ENCODE measurements around the gene LRP6.
"Not testable (repeated sequence)": the region's sequence is repeated elsewhere in the genome, so short reads cannot be mapped to it uniquely, and the experiment has no call there.

Gene LRP6

DNA sequence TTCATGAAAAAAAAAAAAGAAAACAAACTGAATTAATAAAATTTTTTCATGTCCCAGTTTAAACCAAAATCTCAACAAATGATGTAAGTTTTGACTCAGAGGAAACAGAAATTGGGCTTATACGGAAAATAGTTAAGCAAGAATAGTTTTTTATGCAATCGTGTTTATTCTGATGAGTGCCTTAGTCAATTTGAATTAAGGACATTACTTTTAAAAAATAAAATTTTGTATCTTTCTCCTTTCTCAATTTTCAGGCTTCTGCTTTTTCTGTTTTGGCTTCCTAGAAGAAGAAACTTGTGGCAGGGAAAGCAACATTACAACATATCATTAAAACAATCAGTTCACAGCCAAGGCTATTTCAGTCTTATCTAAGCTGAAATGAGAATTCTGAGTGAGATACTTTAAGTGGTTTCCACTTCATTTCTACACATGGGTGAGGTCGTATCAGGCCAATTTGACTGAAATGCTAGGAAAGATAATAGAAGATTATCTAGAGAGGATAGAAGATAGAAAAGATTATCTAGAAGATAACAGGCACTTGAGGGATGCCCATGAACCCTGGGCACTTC, 143.7 kb downstream of the LRP6 start:
- no peak for DNase-seq (ENCODE audit: low read depth in 2 of 2, low spot score in 1 of 2)

- DNase-seq (ENCODE audit: low read depth in 2 of 2, low spot score in 1 of 2): no peak
Measured at GRCh38 chr12:12121061-12121460, 145.8 kb downstream of the LRP6 start.

GRCh38 chr12:12116677-12117076, 150.2 kb downstream of the LRP6 start:
- DNase-seq (ENCODE audit: low read depth in 2 of 2, low spot score in 1 of 2): no peak

GRCh38 chr12:12115514-12115913, 151.3 kb downstream of the LRP6 start:
- DNase-seq (ENCODE audit: low read depth in 2 of 2, low spot score in 1 of 2): no peak

GRCh38 chr12:12110923-12111555, 155.8 kb downstream of the LRP6 start:
- not testable (repeated sequence) for DNase-seq (ENCODE audit: low read depth in 2 of 2, low spot score in 1 of 2)

DNA sequence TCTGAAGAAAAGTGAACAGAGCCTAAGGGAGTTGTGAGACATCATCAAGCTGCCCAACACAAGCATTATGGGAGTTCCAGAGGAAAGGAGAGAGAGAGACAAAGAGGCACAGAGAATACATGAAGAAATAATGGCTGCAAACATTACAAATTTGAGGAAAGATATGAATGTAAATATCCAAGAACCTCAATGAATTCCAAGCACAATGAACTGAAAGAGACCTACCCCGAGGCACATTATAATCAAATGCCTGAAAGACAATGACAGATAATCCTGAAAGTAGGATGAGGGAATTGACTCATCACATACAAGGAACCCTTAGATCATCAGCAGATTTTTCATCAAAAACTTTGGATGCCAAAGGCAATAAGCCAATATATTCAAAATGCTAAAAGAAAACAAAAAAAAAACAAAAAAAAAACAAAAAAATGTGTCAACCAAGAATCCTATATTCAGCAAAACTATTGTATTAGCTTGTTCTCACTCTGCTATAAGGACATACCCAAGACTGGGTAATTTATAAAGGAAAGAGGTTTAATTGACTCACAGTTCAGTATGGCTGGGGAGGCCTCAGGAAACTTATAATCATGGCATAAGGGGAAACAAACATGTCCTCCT, 158.3 kb downstream of the LRP6 start:
- no peak for DNase-seq (ENCODE audit: low read depth in 2 of 2, low spot score in 1 of 2)

- DNase-seq (ENCODE audit: low read depth in 2 of 2, low spot score in 1 of 2): no peak
Measured at GRCh38 chr12:12107678-12108077, 159.2 kb downstream of the LRP6 start.

DNA sequence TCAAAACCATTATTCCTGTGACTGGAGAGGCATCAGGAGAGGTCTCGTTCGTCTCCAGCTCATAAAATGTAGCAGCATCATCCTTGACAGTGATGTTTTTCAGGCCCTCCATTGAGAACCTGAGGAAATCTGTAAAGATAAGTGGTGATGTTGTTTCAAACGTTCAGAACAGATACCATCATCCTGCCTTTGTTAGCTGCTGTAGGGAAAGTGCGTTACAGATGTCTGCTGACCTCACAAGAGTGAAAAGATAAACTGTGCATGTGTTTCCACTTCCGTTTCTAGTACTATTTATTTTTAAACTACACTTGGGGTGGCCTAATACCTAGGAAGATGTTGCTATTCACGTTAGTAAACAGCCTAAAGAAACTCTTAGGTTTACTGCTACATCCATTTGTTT, 167.7 kb downstream of the LRP6 start:
- DNase-seq (ENCODE audit: low read depth in 2 of 2, low spot score in 1 of 2): no peak

GRCh38 chr12:12098691-12099015, 168.2 kb downstream of the LRP6 start:
- DNase-seq (ENCODE audit: low read depth in 2 of 2, low spot score in 1 of 2): no peak

- no peak for DNase-seq (ENCODE audit: low read depth in 2 of 2, low spot score in 1 of 2)
Measured at GRCh38 chr12:12097891-12098690, 168.8 kb downstream of the LRP6 start.

GRCh38 chr12:12095021-12095420, 171.8 kb downstream of the LRP6 start:
- DNase-seq (ENCODE audit: low read depth in 2 of 2, low spot score in 1 of 2): no peak

DNA sequence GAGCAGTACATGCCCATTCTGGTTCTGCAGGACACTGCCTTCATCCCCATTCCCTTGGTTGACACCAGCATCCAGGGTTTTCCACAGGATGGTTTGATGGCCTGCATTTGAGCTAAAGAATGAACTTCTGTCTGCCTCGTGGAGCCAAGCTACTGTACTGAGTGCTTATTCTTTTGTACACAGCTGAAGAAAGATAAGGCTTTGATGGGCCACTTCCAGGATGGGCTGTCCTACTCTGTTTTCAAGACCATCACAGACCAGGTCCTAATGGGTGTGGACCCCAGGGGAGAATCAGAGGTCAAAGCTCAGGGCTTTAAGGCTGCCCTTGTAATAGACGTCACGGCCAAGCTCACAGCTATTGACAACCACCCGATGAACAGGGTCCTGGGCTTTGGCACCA, 172.4 kb downstream of the LRP6 start:
- no peak for DNase-seq (ENCODE audit: low read depth in 2 of 2, low spot score in 1 of 2)

DNA sequence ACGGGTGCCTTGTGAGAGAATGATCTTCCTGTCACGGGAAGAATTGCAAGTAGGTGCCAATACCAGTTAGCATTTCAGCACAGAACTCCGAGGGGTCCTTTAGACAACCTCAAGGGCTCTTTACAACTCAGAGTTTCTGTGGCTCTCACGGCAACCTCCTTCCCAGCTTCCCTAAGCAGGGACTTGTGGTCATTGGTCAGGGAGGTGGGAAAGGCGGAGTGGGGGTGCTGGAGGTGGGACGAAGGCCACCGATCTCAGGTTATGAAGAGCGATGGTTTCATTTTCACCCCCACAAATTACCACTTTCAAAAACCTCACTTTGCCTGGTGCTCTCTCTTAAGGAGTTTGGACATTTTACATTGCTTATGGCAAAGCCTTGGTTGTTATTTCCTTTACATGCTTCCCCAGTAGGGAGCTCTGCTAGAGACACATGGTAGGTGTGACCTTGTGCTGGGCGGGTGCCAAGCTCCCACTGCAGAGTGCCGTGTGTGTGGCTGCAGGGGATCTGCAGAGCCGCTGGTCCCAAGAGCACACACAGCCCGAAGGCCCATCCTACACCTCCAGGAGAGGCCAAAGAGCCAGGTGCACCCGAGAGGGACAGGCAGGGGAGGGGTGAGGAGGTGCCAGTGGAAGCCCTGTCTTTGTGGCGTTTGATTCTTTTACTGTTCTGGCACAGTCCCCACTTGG, 174.7 kb downstream of the LRP6 start:
- no peak for DNase-seq (ENCODE audit: low read depth in 2 of 2, low spot score in 1 of 2)

DNA sequence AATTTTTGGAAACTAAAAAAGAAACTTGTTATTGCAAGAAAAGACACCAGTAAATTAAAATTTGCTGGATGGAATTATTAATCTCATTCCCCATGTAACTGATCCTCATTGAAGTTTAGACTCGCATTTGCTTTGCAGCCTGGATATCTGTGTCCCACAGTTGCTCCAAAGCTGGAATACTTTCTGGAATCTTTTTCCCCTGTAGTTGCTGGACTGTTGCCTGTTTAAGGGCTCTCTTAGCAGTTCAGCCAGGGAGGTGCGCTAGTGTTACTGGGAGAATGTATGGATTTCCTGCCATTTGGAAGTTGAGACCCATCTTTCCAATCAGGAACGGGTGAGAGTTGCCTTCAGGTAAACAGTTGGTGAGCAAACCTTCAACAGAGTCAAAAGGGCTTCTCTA, 175.8 kb downstream of the LRP6 start:
- DNase-seq (ENCODE audit: low read depth in 2 of 2, low spot score in 1 of 2): no peak

DNA sequence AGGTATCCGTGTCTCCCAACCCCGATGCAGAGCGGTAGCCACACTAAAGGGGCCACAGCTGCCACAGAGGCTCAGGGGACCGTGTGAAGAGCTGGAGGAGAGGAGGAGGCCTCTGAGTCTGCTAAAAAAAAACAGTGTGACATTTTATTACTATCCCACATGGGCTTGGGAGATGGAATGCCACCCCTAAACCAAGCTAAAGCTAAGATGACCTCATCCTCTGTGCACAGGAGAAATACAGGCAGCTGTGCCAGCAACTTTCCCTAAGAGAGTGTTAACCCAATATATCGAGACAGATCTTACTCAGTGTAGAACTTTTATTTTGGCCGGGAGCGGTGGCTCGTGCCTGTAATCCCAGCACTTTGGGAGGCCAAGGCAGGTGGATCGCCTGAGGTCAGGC, 178.1 kb downstream of the LRP6 start:
- DNase-seq (ENCODE audit: low read depth in 2 of 2, low spot score in 1 of 2): no peak

DNA sequence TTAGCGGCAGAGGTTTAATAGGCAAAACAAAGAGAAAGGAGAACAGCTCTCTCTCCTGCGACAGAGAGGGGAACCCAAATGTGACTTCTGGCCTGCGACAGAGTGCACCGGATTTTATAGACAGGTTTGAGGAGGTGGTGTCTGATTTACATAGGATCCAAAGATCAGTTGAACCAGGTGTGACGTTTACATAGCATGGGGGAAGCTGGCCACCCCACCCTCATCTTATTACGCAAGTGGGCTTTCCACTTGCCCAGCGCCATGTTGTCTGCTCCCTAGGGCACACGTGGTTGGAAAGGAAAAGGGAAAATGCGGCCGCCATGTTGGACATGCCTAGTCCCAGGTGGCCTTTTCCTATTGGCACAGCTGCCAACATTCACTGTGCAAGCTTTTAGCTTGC, 178.7 kb downstream of the LRP6 start:
- DNase-seq (ENCODE audit: low read depth in 2 of 2, low spot score in 1 of 2): no peak

DNA sequence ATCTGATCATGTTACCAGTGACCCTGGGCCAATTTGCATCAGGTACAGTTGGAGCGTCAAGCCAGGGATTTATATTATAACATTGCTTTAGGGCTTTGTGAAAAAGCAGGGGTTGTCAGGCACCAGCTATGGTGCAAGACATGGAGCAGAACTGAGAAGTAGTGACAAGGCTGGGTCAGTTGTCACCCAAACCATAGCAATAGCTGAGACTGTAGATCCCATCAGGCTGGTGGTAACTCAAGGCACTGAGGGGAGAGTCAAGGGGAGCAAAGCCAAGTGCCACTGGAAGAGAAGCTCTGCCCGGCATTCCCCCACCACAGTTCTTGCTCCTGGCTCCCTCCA, 179.2 kb downstream of the LRP6 start:
- no peak for DNase-seq (ENCODE audit: low read depth in 2 of 2, low spot score in 1 of 2)

DNA sequence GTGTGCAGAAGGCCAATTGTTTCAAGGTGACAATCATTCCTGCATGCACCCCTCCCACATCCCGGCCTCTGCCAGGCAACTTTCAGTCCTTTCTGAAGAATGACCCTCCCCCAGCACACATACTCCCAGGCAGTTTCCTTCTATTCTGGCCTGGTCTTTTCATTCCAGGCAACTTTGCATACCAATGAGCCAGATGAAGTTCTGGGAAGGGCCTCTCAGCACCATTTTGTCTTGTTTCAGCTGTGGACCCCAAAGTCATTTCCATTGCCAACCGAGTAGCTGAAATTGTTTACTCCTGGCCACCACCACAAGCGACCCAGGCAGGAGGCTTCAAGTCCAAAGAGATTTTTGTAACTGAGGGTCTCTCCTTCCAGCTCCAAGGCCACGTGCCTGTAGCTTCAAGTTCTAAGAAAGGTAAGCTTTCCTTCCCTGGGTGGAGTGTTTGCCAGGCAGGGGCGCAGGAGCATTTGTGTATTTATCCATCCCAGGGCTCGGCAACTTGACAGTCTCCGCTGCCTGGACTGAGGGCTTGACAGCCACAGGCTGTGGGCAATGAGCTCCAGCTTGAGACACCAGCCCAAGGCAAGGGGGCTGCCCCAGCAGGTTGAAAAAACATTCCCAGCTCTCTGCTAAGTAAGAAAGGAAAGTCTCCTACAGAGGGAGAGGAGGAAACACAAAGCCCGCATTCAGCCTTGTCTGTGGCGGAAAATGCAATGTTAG, 179.7 kb downstream of the LRP6 start:
- DNase-seq (ENCODE audit: low read depth in 2 of 2, low spot score in 1 of 2): no peak

- no peak for DNase-seq (ENCODE audit: low read depth in 2 of 2, low spot score in 1 of 2)
Measured at GRCh38 chr12:12086362-12086761, 180.5 kb downstream of the LRP6 start.

DNA sequence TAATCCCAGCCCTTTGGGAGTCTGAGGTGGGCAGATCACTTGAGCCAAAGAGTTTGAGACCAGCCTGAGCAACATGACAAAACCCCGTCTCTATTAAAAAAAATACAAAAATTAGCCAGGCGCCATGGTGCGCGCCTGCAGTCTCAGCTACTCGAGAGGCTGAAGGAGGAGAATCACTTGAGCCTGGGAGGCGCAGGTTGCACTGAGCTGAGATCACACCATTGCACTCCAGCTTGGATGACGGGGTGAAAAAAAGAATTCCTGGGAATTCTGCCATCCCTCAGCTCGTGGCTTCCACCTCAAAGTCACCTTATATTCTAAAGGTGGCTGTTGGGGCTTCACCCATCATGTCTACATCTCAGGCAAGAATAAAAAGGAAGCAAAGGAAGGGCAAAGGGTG, 183.2 kb downstream of the LRP6 start:
- DNase-seq (ENCODE audit: low read depth in 2 of 2, low spot score in 1 of 2): no peak

DNA sequence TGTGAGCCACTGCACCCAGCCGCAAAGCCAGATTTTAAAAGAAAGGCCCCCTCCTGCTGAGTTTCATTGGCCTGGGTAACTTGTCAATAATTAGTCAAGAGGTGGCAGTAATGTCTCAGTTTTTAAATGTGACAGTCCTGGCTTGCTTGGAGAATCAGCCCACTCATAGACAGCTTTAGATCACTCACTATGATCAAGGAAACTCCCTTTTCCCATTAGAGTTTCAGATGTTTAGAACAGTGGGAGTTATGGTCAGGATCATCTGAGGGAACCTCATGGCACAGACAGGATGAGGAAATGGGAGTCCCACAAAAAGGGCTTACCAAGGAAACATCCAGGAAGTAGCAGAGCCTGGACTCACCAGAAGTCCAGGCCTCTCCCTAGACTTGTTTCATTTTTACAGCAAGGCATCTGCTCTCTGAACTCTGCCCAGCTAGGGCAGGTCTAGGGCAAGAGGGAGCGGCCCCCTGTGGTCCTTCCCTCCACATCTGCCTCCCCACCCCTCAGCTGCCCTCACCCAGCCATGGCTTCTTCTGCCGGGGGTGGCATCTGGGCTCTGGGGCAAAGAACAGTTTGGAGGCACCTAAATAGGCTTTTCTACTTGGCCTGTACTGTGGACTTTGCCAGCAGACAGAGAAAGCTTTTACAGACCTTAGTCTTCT, 184.9 kb downstream of the LRP6 start:
- no peak for DNase-seq (ENCODE audit: low read depth in 2 of 2, low spot score in 1 of 2)

Data from stimulated activated CD8-positive, alpha-beta memory T cell treated with anti-CD3 and anti-CD28 coated beads, Interleukin-4, amount 100 ng/mL, for 4 hours (primary cell).